Ectodermal cell (in vitro differentiated cells): ENCODE measurements around the gene CPSF4L. TPM values are rescaled to one million over a fixed set of nuclear protein-coding genes. Genes with fewer than 3 reads are reported as not detected.
A peak's percentile ranks its signal among the peaks of the same experiment; 100 is the strongest.
"Not testable (repeated sequence)": the region's sequence is repeated elsewhere in the genome, so short reads cannot be mapped to it uniquely, and the experiment has no call there.

ENCODE experiments used
- H3K27ac ChIP-seq: 2 replicates; pipeline ENCODE4 v1.7.0; 2013; ENCODE audit warnings: mild to moderate bottlenecking, low read depth, low read length; ENCODE audit not compliant: insufficient read depth, poor library complexity, severe bottlenecking
- H3K27me3 ChIP-seq: 2 replicates; pipeline ENCODE4 v1.7.0; 2013; ENCODE audit warnings: mild to moderate bottlenecking, low read length; ENCODE audit not compliant: insufficient read depth, control insufficient read depth, poor library complexity, severe bottlenecking
- H3K36me3 ChIP-seq: one replicate; pipeline ENCODE4 v1.7.0; 2013; ENCODE audit warnings: low read length; ENCODE audit not compliant: control insufficient read depth, insufficient read depth
- H3K4me1 ChIP-seq: one replicate; pipeline ENCODE4 v1.7.0; 2013; ENCODE audit warnings: low read length; ENCODE audit not compliant: control insufficient read depth, insufficient read depth
- H3K4me3 ChIP-seq: 2 replicates; pipeline ENCODE4 v1.7.0; 2013; ENCODE audit warnings: low read depth, low read length, control low read depth; ENCODE audit not compliant: insufficient read depth
- H3K9me3 ChIP-seq: 2 replicates; pipeline ENCODE4 v1.7.0; 2013; ENCODE audit warnings: mild to moderate bottlenecking, low read length, moderate library complexity; ENCODE audit not compliant: control insufficient read depth
- WGBS, 2 experiments: methylation state at CpG; one replicate each; pipeline ENCODE4 v1.1.7; 2013; ENCODE audit warnings: missing lambda C conversion rate in 2 of 2; 5-methylcytosine and 5-hydroxymethylcytosine counted together
- polyA plus RNA-seq, 4 experiments: library from polyadenylated mRNA; stranded (reverse); fragments of 50-300 nt; gene quantifications; one replicate each; pipeline ENCODE4 v1.2.3, GENCODE V29; 2013

CPSF4L gene
- polyA plus RNA-seq (2013, experiment 1 of 4) = not detected
- polyA plus RNA-seq (2013, experiment 2 of 4) = not detected
- not detected for polyA plus RNA-seq (2013, experiment 3 of 4)
- polyA plus RNA-seq (2013, experiment 4 of 4) = not detected

- Histone ChIP-seq H3K4me3 (no peak within 1 kb of the TSS), H3K36me3 (no peaks in the 10 kb centered on the region), H3K9me3 (no peaks in the 10 kb centered on the region), H3K4me1 (peaks cover 17% of the 10 kb centered on the region), H3K27me3 (peaks cover 5% of the 10 kb centered on the region), H3K27ac (no peak within 1 kb of the TSS)
- 81 to 85% methylated on average over 9 of the region's 9 CpGs for WGBS, 2 experiments
Measured at GRCh38 chr17:73261617-73261951, at the start of gene CPSF4L. TSS of gene CPSF4L (minus strand) at chr17:73261880. CDS start at chr17:73261818, 62 bp downstream.

- Histone ChIP-seq H3K27me3 (peaks cover 20% of the 10 kb centered on the region), H3K4me1 (peaks cover 21% of the 10 kb centered on the region), H3K4me3 (peak overlapping the region; percentile 79), H3K9me3 (no peaks in the 10 kb centered on the region), H3K27ac (peak overlapping the region; percentile 36), H3K36me3 (no peaks in the 10 kb centered on the region)
- 0% methylated on average over 38 of the region's 38 CpGs for WGBS, 2 experiments
Measured at GRCh38 chr17:73311428-73311780, 49.7 kb upstream of the CPSF4L start.

GRCh38 chr17:73309727-73310596 is 48.3 kb upstream of the CPSF4L start:
- Histone ChIP-seq H3K4me3 (peak overlapping the region; percentile 79), H3K36me3 (no peaks in the 10 kb centered on the region), H3K9me3 (no peaks in the 10 kb centered on the region), H3K27me3 (peaks cover 20% of the 10 kb centered on the region), H3K27ac (peak overlapping the region; percentile 84), H3K4me1 (peaks cover 31% of the 10 kb centered on the region)
- WGBS, 2 experiments = 8 to 9% methylated on average over 21 of the region's 21 CpGs

GRCh38 chr17:73308959-73309358 is 47.3 kb upstream of the CPSF4L start:
- not testable (repeated sequence) for H3K36me3 ChIP-seq, H3K4me3 ChIP-seq, H3K27ac ChIP-seq, H3K9me3 ChIP-seq
- Histone ChIP-seq H3K27me3 (peaks cover 17% of the 10 kb centered on the region), H3K4me1 (peaks cover 35% of the 10 kb centered on the region)
- WGBS, 2 experiments = 93 to 95% methylated on average over 5 of the region's 5 CpGs

GRCh38 chr17:73308017-73308823 is 46.5 kb upstream of the CPSF4L start:
- Histone ChIP-seq H3K9me3 (no peaks in the 10 kb centered on the region), H3K4me3 (no peak overlapping the region), H3K4me1 (peaks cover 35% of the 10 kb centered on the region), H3K27me3 (peaks cover 12% of the 10 kb centered on the region), H3K36me3 (no peaks in the 10 kb centered on the region), H3K27ac (no peak overlapping the region)
- WGBS, 2 experiments = 93 to 94% methylated on average over 23 of the region's 23 CpGs

- Histone ChIP-seq H3K36me3 (no peaks in the 10 kb centered on the region), H3K9me3 (no peaks in the 10 kb centered on the region), H3K4me3 (no peak overlapping the region), H3K27ac (no peak overlapping the region), H3K4me1 (peaks cover 27% of the 10 kb centered on the region), H3K27me3 (peaks cover under 1% of the 10 kb centered on the region)
- 97 to 100% methylated on average over 8 to 9 of the region's 9 CpGs for WGBS, 2 experiments
Measured at GRCh38 chr17:73307130-73307529, 45.5 kb upstream of the CPSF4L start.

GRCh38 chr17:73305845-73306836 is 44.5 kb upstream of the CPSF4L start:
- Histone ChIP-seq H3K27ac (no peak overlapping the region), H3K36me3 (no peaks in the 10 kb centered on the region), H3K4me3 (no peak overlapping the region), H3K27me3 (no peaks in the 10 kb centered on the region), H3K9me3 (no peaks in the 10 kb centered on the region), H3K4me1 (peaks cover 27% of the 10 kb centered on the region)
- 85 to 88% methylated on average over 11 of the region's 11 CpGs for WGBS, 2 experiments

GRCh38 chr17:73304971-73305812 is 43.5 kb upstream of the CPSF4L start:
- Histone ChIP-seq H3K4me1 (peaks cover 24% of the 10 kb centered on the region), H3K4me3 (no peak overlapping the region), H3K27ac (peak overlapping the region; percentile 50)

GRCh38 chr17:73304438-73304837 is 42.8 kb upstream of the CPSF4L start:
- H3K4me1 ChIP-seq = peaks cover 17% of the 10 kb centered on the region
- H3K27ac ChIP-seq = no peak overlapping the region
- no peak overlapping the region for H3K4me3 ChIP-seq
- no peaks in the 10 kb centered on the region for H3K36me3 ChIP-seq
- WGBS, 2 experiments = 94 to 95% methylated on average over 8 of the region's 8 CpGs
- no peaks in the 10 kb centered on the region for H3K27me3 ChIP-seq
- no peaks in the 10 kb centered on the region for H3K9me3 ChIP-seq

More at GRCh38 chr17:73304971-73305812, 43.5 kb upstream of the CPSF4L start:
- Histone ChIP-seq H3K36me3 (no peaks in the 10 kb centered on the region), H3K9me3 (no peaks in the 10 kb centered on the region), H3K27me3 (no peaks in the 10 kb centered on the region)
- WGBS, 2 experiments = 44 to 47% methylated on average over 16 of the region's 16 CpGs
